ENCODE results near the gene RFPL4AL1.
"Not testable (repeated sequence)": the region's sequence is repeated elsewhere in the genome, so short reads cannot be mapped to it uniquely, and the experiment has no call there.

The RFPL4AL1 gene

GRCh38 chr19:55768818-55769217, at the start of gene RFPL4AL1:
RFPL4AL1 (plus strand) TSS chr19:55769118; CDS start chr19:55771805, 2,687 bp downstream.
- DNase-seq: not testable (repeated sequence)

- no peak for DNase-seq
Measured at GRCh38 chr19:55720214-55720746, 48.6 kb upstream of the RFPL4AL1 start.

- DNase-seq: no peak
Measured at GRCh38 chr19:55720801-55721200, 48.1 kb upstream of the RFPL4AL1 start.

GRCh38 chr19:55723491-55723890, 45.4 kb upstream of the RFPL4AL1 start:
- DNase-seq: no peak

- DNase-seq: not testable (repeated sequence)
Measured at GRCh38 chr19:55730378-55730777, 38.5 kb upstream of the RFPL4AL1 start.

GRCh38 chr19:55738302-55738701, 30.6 kb upstream of the RFPL4AL1 start, which contains the start of gene NLRP9:
NLRP9 (minus strand) TSS chr19:55738402; CDS start chr19:55738374, 28 bp downstream.
- DNase-seq: no peak

- no peak for DNase-seq
Measured at GRCh38 chr19:55750715-55751114, 18.2 kb upstream of the RFPL4AL1 start.

- DNase-seq: no peak
Measured at GRCh38 chr19:55753401-55753800, 15.5 kb upstream of the RFPL4AL1 start.

- DNase-seq: not testable (repeated sequence)
Measured at GRCh38 chr19:55756808-55757207, 12.1 kb upstream of the RFPL4AL1 start.

GRCh38 chr19:55758797-55759196, 10.1 kb upstream of the RFPL4AL1 start, which contains the start of gene RFPL4A:
RFPL4A (plus strand) TSS chr19:55759097; CDS start chr19:55761801, 2,704 bp downstream.
- not testable (repeated sequence) for DNase-seq

GRCh38 chr19:55766466-55766865, 2.5 kb upstream of the RFPL4AL1 start:
- DNase-seq: no peak

- DNase-seq: not testable (repeated sequence)
Measured at GRCh38 chr19:55769632-55770031, 714 bp downstream of the RFPL4AL1 start.

GRCh38 chr19:55777528-55777927, 8.6 kb downstream of the RFPL4AL1 start:
- no peak for DNase-seq

- no peak for DNase-seq
Measured at GRCh38 chr19:55778331-55778730, 9.4 kb downstream of the RFPL4AL1 start.

GRCh38 chr19:55781112-55781511, 12.2 kb downstream of the RFPL4AL1 start:
- no peak for DNase-seq

- no peak for DNase-seq
Measured at GRCh38 chr19:55795021-55795420, 26.1 kb downstream of the RFPL4AL1 start.

- DNase-seq: no peak
Measured at GRCh38 chr19:55801416-55801815, 32.5 kb downstream of the RFPL4AL1 start.

- DNase-seq: no peak
Measured at GRCh38 chr19:55802281-55802680, 33.4 kb downstream of the RFPL4AL1 start.

- no peak for DNase-seq
Measured at GRCh38 chr19:55809381-55810058, 40.6 kb downstream of the RFPL4AL1 start.

- no peak for DNase-seq
Measured at GRCh38 chr19:55811340-55811739, 42.4 kb downstream of the RFPL4AL1 start.

- no peak for DNase-seq
Measured at GRCh38 chr19:55812449-55812848, 43.5 kb downstream of the RFPL4AL1 start.

GRCh38 chr19:55813906-55814305, 45.0 kb downstream of the RFPL4AL1 start:
- DNase-seq: no peak

- DNase-seq: no peak
Measured at GRCh38 chr19:55820037-55820436, 51.1 kb downstream of the RFPL4AL1 start.
